HG02571 (cell line): ENCODE results near the gene RPN2.

ENCODE experiments used
- ATAC-seq: cut with Tn5 transposase; IDR thresholded peaks from one replicate; pipeline ENCODE4 v1.9.1; 2021; ENCODE audit warnings: mild to moderate bottlenecking, moderate library complexity; ENCODE audit not compliant: unreplicated experiment

Gene RPN2

GRCh38 chr20:37209193-37209592 is 30.1 kb downstream of the RPN2 start:
- ATAC-seq, result no peak

- no peak for ATAC-seq
These were observed 30.7 kb downstream of the RPN2 start for GRCh38 chr20:37209661-37210314.

GRCh38 chr20:37218441-37218840 is 39.3 kb downstream of the RPN2 start:
- ATAC-seq, result no peak

GRCh38 chr20:37218976-37219375 is 39.8 kb downstream of the RPN2 start:
- no peak for ATAC-seq

- ATAC-seq, result no peak
These were observed 40.9 kb downstream of the RPN2 start for GRCh38 chr20:37219751-37220668.

- ATAC-seq, result no peak
These were observed 41.6 kb downstream of the RPN2 start for GRCh38 chr20:37220731-37221130.

GRCh38 chr20:37222086-37222485 is 43.0 kb downstream of the RPN2 start:
- ATAC-seq, result no peak

GRCh38 chr20:37223053-37223452 is 43.9 kb downstream of the RPN2 start:
- no peak for ATAC-seq

- no peak for ATAC-seq
These were observed 46.0 kb downstream of the RPN2 start for GRCh38 chr20:37225146-37225545.

GRCh38 chr20:37226889-37227288 is 47.8 kb downstream of the RPN2 start:
- ATAC-seq, result no peak

- no peak for ATAC-seq
These were observed 49.0 kb downstream of the RPN2 start for GRCh38 chr20:37228082-37228481.

GRCh38 chr20:37228656-37229055 is 49.5 kb downstream of the RPN2 start:
- ATAC-seq, result no peak

GRCh38 chr20:37229357-37229756 is 50.2 kb downstream of the RPN2 start:
- no peak for ATAC-seq

- ATAC-seq, result no peak
These were observed 51.1 kb downstream of the RPN2 start for GRCh38 chr20:37230200-37230599.

GRCh38 chr20:37231947-37232630 is 53.0 kb downstream of the RPN2 start:
- ATAC-seq, result no peak

- ATAC-seq, result no peak
These were observed 54.6 kb downstream of the RPN2 start for GRCh38 chr20:37233548-37234253.

- no peak for ATAC-seq
These were observed 55.1 kb downstream of the RPN2 start for GRCh38 chr20:37234254-37234581.

- ATAC-seq, result no peak
These were observed 55.9 kb downstream of the RPN2 start for GRCh38 chr20:37235065-37235464.

GRCh38 chr20:37236462-37236861 is 57.3 kb downstream of the RPN2 start:
- no peak for ATAC-seq

- no peak for ATAC-seq
These were observed 58.5 kb downstream of the RPN2 start for GRCh38 chr20:37237656-37238055.

GRCh38 chr20:37238426-37238825 is 59.3 kb downstream of the RPN2 start:
- no peak for ATAC-seq
